ENCODE results near the gene TBC1D14.
A peak's percentile ranks its signal among the peaks of the same experiment; 100 is the strongest.
"Not testable (repeated sequence)": the region's sequence is repeated elsewhere in the genome, so short reads cannot be mapped to it uniquely, and the experiment has no call there.

The TBC1D14 gene

DNA sequence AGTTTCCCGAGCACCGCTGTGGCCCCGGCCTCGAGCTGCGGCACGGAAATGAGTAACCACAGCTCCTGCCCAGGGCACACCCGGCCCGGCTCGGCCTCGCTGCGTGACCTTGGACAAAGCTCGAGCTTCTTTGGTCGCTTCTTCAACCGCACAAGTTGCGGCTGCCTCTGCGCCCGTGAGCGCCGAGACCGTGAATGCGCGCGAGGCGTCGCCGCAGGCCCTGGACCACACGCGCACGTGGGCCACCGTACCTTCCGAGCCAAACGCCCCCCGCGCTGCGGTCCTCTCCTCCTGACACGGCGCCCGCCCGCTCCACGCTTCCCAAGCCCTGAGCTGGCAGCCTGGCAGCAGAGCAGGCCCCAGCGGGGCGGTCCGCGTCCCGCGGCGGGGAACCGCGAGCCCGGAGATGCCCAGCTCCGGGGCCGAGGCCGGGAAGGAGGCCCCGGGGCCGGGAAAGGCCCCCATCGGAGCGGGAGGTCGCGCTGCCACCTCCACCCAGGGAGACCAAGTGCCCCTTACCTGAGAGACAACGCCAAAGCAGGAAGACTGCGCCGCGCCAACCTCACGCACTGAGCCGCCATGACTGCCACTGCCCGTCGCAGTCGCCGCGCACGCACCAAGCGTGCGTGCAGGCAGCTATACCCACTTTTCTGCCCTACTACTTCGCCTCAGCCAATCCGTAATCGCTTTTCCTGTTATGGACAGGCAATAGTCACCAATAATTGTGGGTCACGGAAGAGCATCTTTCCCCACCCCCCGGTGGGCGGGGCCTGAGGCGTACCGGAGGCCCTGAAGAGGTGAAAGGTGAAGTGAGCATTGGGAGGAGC, 158.0 kb downstream of the TBC1D14 start, which contains the start of gene GRPEL1:
Gene GRPEL1 (minus strand): TSS at position 613 of the 827 bp plus-strand sequence. CDS start 32 bp downstream, at position 581.
- peak; percentile 100 for DNase-seq

DNA sequence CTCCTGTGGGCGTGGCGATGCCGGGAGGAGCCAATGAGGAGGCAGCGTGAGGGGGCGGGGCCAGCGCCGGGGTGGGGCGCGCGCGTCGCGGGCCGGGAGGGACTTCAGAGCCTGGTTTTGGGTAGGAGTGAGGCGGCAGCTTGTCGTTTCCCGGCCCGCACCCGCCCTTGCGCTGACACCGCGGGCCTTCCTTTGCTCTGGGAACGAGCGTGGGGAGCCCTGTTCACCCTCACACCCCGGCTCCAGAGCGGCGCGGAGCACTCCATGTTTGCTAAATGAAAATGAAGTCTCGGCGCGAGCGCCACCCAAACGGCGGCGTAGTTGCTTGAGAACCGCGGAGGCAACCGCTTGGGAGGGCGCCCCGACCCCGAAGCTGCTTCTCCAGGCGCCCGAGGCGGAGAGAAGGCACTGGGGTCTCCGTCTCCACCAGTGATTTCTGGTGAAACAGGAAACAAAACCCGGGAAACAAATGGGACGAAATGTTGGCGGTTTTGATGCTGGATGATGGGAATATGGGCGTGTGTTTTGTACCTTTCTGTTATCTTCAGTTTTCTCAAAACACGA, 158.7 kb downstream of the TBC1D14 start:
- no peak for DNase-seq

- no peak for DNase-seq
Measured at GRCh38 chr4:7068883-7069282, 159.3 kb downstream of the TBC1D14 start.

- peak; percentile 88 for DNase-seq
Measured at GRCh38 chr4:7070729-7071511, 161.3 kb downstream of the TBC1D14 start.

- DNase-seq = no peak
Measured at GRCh38 chr4:7073059-7073458, 163.4 kb downstream of the TBC1D14 start.

DNA sequence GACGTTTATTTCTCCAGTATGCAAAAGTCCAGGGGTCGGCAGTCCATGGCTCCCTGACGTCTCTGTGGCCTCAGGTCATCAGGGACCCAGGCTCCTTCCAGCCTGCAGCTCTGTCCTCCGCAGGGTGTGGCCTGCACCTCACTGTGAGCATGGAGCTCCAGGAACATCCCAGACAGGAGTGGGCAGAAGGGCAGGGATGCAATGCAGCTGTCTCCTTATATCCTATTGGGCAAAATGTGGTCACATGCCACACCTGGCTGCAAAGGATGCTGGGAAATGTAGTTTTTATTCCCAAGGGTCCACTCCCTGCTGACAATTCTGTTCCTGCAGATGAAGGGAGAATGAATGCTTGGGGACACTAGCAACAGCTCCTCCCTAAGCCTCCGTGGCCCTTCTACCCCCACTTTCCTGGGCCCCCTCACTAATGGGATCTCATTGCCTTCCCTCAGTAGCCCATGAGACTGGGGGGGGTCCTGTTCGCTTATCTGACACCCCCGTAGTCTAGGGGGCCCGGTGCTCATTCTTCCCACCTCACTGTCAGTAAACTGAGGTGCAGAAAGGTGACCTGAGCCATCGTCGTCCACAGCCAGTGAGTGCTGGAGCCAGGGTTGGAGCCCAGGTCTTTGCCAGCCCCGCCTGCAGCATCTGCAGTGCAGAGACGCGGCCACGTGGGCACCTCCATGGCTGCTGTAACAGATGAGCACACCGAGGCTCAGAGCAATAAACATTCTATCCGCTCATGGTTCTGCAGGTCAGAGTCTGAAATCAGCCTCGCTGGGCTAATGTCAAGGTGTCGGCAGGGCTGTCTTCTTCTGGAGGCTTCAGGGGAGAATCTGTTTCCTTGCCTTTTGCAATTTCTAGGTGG, 164.1 kb downstream of the TBC1D14 start:
- no peak for DNase-seq

DNA sequence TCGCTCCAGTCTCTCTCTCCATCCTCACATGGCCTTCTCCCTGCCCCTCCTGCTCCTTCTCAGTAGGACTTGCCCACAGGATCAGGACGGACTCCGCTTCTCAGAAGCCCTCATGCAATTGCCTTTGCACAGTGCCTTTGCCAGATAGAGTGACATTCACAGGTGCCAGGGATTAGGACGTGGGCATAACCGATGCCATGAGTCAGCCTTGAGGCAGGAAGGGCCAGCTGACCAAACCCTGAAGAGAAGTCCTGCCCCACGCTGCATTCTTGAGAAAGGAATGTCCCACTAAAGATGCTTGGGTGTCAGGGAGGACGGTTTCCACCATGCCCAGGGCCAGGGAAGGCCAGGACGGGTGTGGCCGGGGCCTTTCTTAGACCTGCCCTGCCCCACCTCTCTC, 164.8 kb downstream of the TBC1D14 start:
- no peak for DNase-seq

DNA sequence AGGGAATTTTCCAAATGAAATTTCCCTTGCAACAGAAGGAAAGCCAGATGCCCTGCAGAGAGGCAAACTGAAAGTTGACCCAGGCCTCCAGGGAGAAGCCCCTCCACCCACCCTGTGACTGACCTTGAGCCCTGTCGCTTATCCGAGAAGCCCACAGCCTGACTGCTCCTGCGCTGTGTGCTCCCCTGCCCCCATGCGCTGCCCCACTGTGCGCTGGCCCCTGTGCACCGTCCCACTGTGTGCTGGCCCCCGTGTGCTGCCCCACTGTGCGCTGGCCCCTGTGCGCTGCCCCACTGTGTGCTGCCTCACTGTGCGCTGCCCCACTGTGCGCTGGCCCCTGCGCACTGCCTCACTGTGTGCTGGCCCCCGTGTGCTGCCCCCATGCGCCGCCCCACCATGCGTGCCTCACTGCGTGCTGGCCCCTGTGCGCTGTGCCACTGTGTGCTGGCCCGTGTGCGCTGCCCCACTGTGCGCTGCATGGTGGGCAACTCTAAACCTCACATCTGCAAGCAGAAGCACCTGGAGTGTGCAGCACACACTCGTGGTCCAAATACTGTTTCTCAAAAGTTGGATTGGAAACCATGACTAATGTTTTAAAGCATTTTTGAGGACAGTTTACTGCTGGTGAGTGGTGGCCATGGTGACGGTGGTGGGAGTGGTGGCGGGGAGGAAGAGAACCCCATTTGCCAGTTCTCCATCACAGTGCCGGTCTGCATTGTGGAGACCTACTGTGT, 166.5 kb downstream of the TBC1D14 start:
- DNase-seq = no peak

DNA sequence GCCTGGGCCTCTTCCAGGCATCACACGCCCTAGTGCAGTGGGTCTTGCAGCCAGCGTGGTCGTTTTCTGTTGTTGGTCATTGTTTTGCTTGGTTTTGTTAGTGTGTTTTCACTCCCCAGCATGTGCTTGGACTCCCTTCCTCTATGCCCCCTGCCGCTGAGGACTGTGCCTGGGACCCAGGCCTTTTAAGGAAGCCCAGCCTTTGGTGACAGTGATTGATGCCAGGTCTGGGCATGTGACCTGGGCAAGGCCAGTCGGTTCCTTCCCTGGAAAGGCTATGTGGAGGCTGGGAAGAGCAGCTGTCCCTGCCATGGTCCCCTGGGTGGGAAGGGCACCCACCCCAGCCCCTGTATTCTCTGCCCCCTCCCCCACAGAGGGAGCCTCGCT, 167.1 kb downstream of the TBC1D14 start:
- DNase-seq = no peak

DNA sequence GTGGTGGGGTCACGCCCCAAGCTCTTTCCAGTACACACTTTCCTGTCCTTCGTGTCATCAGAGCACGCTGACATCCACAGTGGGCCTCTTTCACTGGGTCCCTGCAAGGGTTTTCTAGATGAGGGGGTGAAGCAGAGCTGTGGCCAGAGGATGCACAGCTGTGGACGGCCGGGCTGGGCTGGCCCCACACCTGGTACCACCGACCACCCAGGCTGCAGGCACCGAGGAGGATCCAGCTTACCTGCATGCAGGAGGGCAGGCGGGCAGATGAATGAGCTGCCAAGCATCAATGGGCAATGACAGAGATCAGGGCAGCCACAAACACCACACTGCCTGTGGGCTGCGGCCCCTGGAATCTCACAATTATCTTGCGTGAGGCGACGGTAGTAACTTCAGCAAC, 167.7 kb downstream of the TBC1D14 start:
- no peak for DNase-seq

GRCh38 chr4:7078025-7078424, 168.4 kb downstream of the TBC1D14 start:
- no peak for DNase-seq

DNA sequence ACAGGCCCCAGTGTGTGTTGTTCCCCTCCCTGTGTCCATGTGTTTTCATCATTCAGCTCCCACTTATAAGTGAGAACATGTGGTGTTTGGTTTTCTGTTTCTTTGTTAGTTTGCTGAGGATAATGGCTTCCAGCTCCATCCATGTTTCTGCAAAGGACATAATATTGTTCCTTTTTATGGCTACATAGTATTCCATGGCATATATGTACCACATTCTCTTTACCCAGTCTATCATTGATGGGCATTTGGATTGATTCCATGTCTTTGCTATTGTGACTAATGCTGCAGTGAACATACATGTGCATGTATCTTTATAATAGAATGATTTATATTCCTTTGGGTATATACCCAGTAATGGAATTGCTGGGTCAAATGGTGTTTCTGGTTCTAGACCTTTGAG, 169.9 kb downstream of the TBC1D14 start:
- not testable (repeated sequence) for DNase-seq

DNA sequence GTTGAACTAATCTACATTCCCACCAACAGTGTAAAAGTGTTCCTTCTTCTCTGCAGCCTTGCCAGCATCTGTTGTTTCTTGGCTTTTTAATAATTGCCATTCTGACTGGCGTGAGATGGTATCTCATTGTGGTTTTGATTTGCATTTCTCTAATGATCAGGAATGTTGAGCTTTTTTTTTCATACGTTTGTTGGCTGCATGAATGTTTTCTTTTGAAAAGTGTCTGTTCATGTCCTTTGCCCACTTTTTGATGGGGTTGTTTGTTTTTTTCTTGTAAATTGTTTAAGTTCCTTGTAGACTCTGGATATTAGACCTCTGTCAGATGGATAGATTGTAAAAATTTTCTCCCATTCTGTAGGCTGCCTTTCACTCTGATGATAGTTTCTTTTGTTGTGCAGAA, 170.3 kb downstream of the TBC1D14 start:
- not testable (repeated sequence) for DNase-seq
